ENCODE data around the gene KRTAP3-1. TPM values are rescaled to one million over a fixed set of nuclear protein-coding genes. Genes with fewer than 3 reads are reported as not detected.
A peak's percentile ranks its signal among the peaks of the same experiment; 100 is the strongest.
"Not testable (repeated sequence)": the region's sequence is repeated elsewhere in the genome, so short reads cannot be mapped to it uniquely, and the experiment has no call there.

KRTAP3-1 gene
- total and polyA plus RNA-seq, 8 donors, result not detected

GRCh38 chr17:41002814-41003213 lies 6.1 kb downstream of the KRTAP3-1 start:
- intact Hi-C loops (cut with DNase I; ENCODE audit: low total_unique reads), result no loop called here
- Histone ChIP-seq H3K36me3 (no peaks in the 10 kb centered on the region), H3K27ac (no peak overlapping the region), H3K27me3 (peaks cover 0 to 18% (median 0%) of the 10 kb centered on the region in 3 donors), H3K4me1 (no peaks in the 10 kb centered on the region), H3K9me3 (no peaks in the 10 kb centered on the region), H3K4me3 (no peak overlapping the region)
- TF ChIP-seq EP300 (IDR thresholded peaks at IDR 0.05), result no peak
- no peak for TF ChIP-seq CTCF (IDR thresholded peaks at IDR 0.05)
- TF ChIP-seq POLR2A (IDR thresholded peaks at IDR 0.05), result no peak
- no peak for TF ChIP-seq POLR2AphosphoS5 (IDR thresholded peaks at IDR 0.05)
- 28 to 42% (median 37%) methylated on average over 5 of the region's 5 CpGs for WGBS, 5 donors
- DNase-seq, result no peak

GRCh38 chr17:41001795-41002194 lies 7.1 kb downstream of the KRTAP3-1 start:
- TF ChIP-seq POLR2A (IDR thresholded peaks at IDR 0.05), result no peak
- no peak for TF ChIP-seq EP300 (IDR thresholded peaks at IDR 0.05)
- no peak for TF ChIP-seq CTCF (IDR thresholded peaks at IDR 0.05)
- no peak for TF ChIP-seq POLR2AphosphoS5 (IDR thresholded peaks at IDR 0.05)
- Histone ChIP-seq H3K4me1 (no peaks in the 10 kb centered on the region), H3K27me3 (peaks cover 0 to 28% (median 0%) of the 10 kb centered on the region in 3 donors), H3K9me3 (no peaks in the 10 kb centered on the region), H3K27ac (no peak overlapping the region), H3K36me3 (no peaks in the 10 kb centered on the region), H3K4me3 (no peak overlapping the region)
- DNase-seq, result peak in 1 of 2 donors; percentile 34
- 47 to 78% (median 72%) methylated on average over 4 of the region's 4 CpGs for WGBS, 5 donors
- intact Hi-C loops (cut with DNase I; ENCODE audit: low total_unique reads), result no loop called here

- intact Hi-C loops (cut with DNase I; ENCODE audit: low total_unique reads); H3K36me3 ChIP-seq; H3K4me1 ChIP-seq; H3K9me3 ChIP-seq; H3K4me3 ChIP-seq; DNase-seq; H3K27ac ChIP-seq: not testable (repeated sequence)
- 75 to 85% (median 81%) methylated on average over 5 to 6 of the region's 6 CpGs for WGBS, 5 donors
- H3K27me3 ChIP-seq, result peaks cover 0 to 32% (median 0%) of the 10 kb centered on the region in 3 donors
Measured at GRCh38 chr17:40999563-40999962, 9.4 kb downstream of the KRTAP3-1 start, which contains the start of gene KRTAP3-2. KRTAP3-2 (minus strand) TSS chr17:40999906; CDS start chr17:40999853, 53 bp downstream.

GRCh38 chr17:40997361-40997760 lies 11.6 kb downstream of the KRTAP3-1 start:
- Histone ChIP-seq H3K27ac (no peak overlapping the region), H3K27me3 (peaks cover 0 to 39% (median 0%) of the 10 kb centered on the region in 3 donors), H3K4me1 (no peaks in the 10 kb centered on the region), H3K4me3 (no peak overlapping the region), H3K36me3 (no peaks in the 10 kb centered on the region), H3K9me3 (no peaks in the 10 kb centered on the region)
- intact Hi-C loops (cut with DNase I; ENCODE audit: low total_unique reads), result no loop called here
- WGBS, 5 donors, result 63 to 76% (median 73%) methylated on average over 2 of the region's 2 CpGs
- TF ChIP-seq EP300 (IDR thresholded peaks at IDR 0.05), result no peak
- no peak for TF ChIP-seq POLR2AphosphoS5 (IDR thresholded peaks at IDR 0.05)
- TF ChIP-seq CTCF (IDR thresholded peaks at IDR 0.05), result no peak
- TF ChIP-seq POLR2A (IDR thresholded peaks at IDR 0.05), result no peak
- DNase-seq, result no peak

- H3K27ac ChIP-seq, result no peak overlapping the region
- no peak for DNase-seq
- intact Hi-C loops (cut with DNase I; ENCODE audit: low total_unique reads), result no loop called here
- no peaks in the 10 kb centered on the region for H3K9me3 ChIP-seq
- no peaks in the 10 kb centered on the region for H3K4me1 ChIP-seq
- WGBS, 5 donors, result 69 to 88% (median 77%) methylated on average over 4 of the region's 4 CpGs
- TF ChIP-seq POLR2A (IDR thresholded peaks at IDR 0.05), result no peak
- no peak for TF ChIP-seq POLR2AphosphoS5 (IDR thresholded peaks at IDR 0.05)
- no peak for TF ChIP-seq EP300 (IDR thresholded peaks at IDR 0.05)
- TF ChIP-seq CTCF (IDR thresholded peaks at IDR 0.05), result no peak
- no peak overlapping the region for H3K4me3 ChIP-seq
- H3K27me3 ChIP-seq, result peaks cover 0 to 39% (median 0%) of the 10 kb centered on the region in 3 donors
- no peaks in the 10 kb centered on the region for H3K36me3 ChIP-seq
Measured at GRCh38 chr17:40996829-40997228, 12.1 kb downstream of the KRTAP3-1 start.
